ENCODE data around the gene ARID5B.

ARID5B gene

DNA sequence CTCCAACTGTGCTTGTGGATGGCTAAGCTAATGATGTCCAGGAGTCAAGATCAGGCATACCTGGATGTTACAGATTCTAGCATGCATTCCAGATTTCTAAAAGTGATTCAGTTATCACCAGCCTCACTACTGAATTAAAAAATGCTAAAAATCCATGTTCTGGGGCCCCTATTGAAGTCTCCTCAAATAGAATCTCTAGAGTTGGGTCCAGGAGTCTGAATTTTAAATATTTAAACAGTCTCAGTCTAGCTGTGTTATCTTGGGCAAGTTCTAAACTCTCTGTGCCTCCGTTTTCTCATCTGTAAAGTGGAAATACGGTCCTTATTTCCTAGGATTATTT lies 5.0 kb downstream of the ARID5B start:
- DNase-seq: no peak

DNA sequence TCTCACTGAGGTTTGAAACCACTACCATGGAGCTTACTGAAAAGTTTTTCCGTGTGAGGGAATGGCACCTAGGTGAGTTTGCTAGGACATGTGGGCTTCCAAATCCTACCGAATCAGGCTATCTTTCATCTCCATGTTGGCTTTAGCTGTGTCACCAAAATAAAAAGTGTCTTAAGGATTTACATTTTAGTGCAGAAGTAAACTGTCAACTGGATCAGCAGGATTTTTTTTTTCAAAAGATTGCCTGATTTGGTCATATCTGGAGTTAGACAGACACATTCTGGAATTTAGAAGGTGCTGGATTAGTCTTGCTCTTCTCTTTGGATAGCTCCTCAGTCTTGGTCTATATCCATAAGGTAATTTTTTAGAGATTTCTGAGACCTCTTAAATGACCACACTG lies 5.5 kb downstream of the ARID5B start:
- no peak for DNase-seq

DNA sequence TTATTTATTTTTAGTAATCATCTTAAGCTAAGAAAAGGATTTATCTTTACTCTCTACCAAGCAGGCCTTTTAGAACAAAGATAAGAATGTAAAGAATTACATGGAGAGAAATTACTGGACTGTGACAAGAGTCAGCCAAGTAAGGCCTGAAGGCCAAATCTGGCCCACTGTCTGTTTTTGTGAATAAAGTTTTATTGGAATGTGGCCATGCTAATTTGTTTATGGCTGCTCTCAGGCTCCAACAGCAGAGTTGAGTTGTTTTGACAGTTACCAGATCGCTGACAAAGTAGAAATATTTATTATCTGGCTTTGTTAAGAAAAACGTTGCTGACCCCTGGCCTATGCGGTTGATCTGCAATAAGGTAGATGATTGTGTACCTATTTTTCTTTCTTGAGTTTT lies 6.1 kb downstream of the ARID5B start:
- no peak for DNase-seq

DNA sequence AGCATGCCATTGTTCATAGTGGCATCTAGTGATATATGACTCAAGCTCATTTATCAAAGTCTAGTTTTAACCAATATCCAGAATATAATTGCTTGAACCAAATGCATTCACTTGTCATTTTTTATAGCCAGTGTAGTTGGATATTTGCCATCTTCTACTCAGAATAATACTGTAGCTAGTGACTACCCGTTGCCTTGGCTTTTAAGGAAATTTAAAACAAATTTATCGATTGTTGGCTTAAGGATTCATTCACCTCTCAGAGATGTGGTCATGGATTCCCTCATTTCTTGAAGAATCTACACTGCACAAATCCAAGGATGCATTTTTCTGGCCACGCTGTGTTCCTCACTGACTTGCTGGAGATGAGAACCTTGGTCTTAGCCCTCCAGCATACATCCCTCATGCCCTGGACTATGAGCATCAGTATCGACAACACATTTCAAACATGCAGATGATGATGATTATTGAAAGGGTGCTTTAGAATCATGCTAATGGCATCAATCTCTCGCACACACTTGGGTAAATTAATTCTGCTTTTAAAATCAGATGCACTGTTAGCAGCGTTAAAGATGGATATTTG lies 8.8 kb downstream of the ARID5B start:
- no peak for DNase-seq

DNA sequence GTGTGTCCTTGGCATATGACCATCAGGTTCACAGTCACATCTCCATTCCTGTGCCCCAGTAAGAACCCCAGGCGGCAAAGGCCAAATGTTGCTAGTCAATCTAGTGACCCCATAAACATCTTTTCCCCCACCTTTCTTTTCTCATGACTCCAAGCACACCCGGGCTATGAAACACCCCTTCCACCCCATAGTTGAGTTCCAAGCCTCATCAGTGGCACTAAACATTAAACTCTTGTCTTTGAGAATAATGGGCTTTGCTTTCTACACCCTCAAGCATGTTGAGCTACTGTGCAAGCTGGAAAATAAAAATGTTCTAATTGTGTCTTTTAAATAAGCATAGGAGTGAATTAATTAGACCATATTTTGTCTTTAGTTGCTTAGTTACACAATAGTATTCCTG lies 9.4 kb downstream of the ARID5B start:
- DNase-seq: no peak

DNA sequence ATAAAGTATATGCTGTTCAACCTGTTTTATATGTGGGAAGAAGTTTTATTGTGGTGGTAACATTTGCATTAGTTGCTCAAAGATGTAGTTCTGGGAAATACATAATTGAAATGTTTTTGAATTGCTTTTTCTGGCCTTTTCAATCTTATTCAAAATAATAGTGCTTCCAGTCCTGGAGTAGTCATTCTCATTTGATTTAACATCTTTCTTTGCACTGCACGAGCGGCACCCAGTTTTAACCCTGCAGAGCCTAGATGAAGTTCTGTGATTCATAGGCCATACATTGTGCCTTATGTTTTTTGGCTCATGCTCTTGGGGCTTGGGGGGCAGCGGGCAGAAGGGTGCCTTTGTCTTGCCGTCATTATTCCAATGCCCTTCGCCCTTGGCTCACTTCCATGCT lies 9.9 kb downstream of the ARID5B start:
- DNase-seq: no peak

DNA sequence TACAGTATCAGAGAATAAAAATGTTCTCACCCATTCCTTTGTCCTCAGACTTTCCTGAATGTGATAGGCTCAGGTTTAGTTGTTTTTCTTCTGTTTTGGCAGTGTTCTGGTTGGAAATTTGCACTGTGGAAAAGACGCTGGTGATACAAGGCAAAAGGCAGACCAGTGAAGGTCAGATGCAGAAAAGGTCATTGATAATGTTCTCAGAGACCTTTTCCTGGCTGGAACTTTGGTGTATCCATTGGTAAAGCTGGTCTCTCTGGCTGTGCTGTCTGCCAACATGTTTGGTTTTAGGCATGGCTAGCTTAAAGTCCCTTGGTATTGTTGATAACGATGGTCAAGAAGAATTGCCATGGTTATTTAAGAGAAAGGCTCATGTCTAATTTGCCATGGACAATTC lies 11.5 kb downstream of the ARID5B start:
- no peak for DNase-seq

DNA sequence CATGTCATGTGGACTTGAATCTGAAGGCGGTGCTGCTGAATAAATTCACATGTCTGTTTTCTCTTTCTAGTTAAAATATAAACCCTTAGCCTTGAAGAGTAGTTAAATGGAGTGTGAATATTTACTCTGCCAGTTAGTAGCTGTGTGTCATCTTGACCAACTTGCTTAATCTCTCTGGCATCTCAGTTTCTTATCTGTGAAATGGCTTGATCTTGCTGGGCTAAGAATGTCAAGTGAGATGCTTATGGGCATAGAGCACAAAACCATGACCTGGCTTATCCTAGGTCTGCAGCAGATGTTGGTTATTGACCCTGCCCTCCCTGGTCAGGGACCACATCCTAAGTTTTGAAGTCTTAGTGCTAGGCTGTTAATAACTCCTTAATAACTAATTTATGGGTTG lies 16.6 kb downstream of the ARID5B start:
- no peak for DNase-seq

DNA sequence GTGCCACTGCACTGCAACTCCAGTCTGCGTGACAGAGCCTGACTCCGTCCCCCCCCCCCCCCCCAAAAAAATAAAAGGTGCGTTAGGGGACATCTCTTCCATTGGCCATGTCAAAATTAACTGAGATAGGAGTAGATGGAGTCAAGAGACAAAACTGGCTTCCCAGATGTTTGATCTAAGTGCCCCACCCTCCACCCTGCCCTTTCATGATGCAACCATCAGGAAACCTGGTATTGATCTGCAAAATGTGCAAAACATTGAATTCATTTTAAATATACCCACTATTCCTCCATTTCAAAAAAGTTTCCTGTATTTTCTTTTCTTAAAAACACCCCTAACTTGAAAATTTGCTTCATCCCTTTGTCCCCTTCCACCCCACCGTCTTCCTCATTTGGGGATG lies 17.5 kb downstream of the ARID5B start:
- no peak for DNase-seq

DNA sequence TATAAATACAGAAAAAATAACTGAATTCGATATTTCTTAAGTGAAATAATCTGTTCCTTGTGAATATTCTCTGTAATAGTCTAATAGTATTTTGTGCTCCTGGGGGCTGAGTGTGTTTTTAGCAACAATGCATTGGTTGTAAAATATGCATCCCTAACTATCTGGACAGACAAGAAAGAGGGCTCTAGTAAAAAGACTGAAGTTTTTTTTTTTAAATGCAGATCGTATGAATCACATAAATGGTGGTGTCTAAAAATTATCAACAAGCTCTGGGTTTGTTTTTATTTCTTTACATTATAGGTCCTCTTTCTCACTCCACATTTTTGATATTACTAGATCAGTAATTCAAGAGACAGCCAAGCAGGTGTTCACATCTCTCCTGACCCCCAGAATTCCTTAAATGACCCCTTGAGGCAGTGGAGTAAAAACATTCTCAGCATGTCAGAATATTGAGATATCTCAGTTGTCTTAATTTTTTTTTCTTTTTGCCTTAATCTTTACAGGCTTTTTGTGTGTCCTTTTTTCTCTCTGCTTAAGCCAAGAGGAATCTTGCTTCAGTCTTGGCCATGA lies 18.2 kb downstream of the ARID5B start:
- DNase-seq: no peak

DNA sequence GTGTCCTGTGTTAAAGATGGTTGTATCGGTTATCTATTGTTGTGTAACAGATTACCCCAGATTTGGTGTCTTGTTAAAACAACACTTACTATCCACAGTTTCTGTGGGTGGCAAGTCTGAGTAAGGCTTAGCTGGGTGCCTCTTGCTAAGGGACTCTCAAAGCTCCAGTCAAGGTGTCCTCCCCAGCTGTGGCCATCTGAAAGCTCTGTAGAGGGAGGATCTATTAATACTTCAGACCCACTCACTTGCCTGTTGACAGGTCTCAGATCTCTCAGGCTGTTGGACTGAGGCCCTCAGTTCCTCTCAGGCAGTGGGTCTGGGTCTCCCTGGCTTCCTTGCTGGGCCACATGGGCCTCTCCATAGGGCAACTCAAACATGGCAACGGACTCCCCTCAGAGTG lies 19.6 kb downstream of the ARID5B start:
- no peak for DNase-seq

DNA sequence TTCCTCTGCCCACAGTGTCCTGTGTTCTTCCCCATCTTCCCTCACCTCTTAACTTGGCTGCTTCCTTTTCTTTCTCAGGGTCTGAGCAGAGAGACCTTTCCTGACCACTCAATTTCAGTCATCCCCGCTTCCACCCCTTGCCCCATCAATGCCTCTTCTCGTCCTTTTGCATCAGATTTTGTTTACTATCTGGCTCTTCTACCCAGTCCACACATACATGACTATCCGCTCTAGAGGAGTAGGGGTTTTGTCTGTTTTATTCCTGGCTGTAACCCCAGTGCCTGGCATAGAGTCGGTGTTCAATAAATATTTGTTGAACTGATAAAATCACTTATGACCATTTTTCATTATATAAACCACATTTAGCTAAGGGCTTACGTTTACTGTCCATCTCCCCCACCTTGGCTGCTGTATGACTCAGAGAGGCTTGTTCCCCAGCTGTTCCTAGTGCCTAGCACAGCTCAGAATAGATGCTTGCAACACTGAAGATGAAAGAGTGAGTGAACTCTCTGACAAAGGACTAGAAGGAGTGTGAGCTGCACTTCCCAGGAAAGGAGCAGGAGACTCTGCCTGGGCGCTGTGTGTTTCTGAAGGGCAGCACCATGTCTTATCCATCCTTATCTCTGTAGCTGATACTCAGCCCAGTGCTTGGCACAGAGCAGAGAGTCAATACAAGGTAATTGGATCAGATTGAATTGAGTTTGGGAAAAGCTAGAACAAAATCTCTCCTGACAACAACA lies 21.9 kb downstream of the ARID5B start:
- no peak for DNase-seq

DNA sequence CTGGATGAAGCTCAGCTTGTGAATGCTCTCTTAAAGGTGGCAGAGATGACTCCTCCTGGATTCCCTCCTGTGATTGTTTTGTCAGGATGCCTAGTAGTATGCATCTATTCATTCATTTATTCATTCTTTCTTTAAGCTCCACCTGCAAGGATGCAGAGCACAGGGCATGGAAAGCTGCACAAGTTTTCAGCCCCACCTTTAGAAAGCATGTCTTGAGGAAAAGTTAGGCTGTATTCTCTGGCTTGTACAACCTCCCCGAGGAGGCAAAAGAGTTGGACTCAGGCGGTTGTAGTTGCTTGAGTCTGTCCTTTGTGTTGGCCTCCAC lies 22.4 kb downstream of the ARID5B start:
- DNase-seq: no peak

DNA sequence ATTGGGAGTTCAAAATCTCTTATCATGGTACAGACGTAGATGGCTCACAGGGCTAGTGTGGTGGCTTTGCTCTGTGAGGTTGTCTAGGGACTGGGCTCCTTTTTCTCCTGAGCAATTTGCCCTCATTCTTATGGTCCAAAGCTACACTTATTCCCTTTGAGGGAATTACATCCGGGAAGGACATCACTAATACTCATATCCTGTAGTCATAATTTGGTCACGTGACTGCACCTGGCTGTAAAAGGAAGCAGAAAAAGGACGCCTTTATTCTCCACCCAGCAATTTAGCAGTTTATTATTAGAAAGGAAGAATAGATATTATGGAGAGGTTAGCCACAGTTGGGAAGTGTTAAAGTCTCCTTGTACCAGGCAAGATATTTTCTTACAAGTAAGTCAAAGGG lies 28.1 kb downstream of the ARID5B start:
- no peak for DNase-seq

DNA sequence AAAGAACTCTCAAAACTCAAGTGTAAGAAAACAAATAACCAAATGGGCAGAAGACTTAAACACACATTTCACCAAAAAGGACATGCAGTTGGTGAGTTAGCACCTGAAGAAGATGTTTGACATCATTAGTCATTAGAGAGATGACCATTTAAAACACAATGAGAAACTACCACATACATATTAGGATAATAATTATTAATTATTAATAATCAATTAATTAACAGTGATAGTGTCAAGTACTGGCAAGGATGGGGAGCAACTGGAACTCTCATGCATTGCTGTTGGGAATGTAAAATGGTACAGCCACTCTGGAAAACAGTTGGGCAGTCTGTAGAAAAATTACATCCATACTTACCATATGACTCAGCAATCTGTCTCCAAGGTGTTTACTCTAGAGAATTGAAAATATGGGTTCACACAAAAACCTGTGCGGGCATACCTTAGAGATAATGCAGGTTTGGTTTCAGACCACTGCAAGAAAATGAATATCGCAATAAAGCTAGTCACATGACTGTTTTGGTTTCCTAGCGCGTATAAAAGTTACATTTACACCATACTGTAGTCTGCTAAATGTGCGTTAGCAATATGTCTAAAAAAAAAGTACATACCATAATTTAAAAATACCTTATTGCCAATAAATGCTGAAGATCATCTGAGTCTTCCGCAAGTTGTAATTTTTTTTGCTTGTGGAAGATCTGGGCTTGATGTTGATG lies 30.3 kb downstream of the ARID5B start:
- DNase-seq: no peak

DNA sequence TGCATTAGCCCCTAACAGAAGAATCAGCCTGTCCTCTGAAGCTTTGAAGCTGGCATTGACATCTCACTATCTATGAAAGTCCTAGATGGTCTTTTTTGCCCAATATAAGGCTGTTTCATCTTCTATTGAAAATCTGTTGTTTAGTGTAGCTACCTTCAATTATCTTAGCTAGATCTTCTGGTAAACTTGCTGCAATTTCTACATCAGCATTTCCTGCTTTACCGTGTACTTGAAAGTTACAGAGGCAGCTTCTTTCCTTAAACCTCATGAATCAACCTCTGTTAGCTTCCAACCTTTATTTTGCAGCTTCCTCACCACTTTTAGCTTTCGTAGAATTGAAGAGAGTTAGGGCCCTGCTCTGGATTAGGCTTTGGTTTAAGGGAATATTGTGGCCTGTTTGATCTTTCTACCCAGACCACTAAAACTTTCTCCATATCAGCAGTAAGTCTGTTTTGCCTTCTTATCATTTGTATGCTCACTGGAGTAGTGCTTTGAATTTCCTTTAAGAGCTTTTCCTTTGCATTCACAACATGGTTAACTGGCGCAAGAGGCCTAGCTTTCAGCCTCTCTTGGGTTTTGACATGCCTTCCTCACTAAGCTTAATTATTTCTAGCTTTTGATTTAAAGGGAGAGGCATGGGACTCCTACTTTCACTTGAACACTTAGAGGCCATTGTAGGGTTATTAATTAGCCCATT lies 32.5 kb downstream of the ARID5B start:
- no peak for DNase-seq

DNA sequence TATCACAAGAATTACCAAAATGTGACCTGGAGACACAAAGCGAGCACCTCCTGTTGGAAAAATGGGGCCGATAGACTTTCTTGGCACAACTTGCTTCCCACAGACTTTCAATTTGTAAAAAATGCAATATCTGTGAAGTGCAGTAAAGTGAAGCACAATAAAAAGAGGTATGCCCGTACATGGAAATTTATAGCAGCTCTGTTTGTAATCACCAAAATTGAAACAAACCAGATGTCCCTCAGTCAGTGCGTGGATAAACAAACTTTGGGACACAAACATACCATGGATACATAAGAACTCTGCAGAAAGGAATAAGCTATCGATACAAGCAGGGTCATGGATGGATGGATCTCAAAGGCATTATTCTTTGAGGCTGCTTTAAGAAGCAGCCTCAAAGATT lies 33.6 kb downstream of the ARID5B start:
- DNase-seq: no peak

DNA sequence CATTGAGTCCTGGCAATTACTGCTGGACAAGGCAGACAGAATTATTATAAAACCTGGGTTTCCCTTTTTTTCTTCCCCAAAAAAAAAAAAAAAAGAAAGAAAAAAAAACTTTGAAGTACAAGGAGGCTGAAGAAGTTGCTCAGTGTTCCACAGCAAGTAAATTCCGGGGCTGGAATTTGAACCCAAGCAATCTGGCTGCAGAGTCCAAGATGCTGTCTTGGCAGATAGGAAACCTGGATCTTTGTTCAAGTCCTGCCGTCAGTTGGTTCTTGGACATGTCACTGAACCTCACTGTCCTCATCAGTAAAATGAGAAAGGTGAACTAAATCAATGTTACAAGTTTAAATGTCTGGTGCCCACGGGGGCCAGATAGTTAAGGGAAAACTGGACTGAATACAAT lies 35.3 kb downstream of the ARID5B start:
- no peak for DNase-seq

DNA sequence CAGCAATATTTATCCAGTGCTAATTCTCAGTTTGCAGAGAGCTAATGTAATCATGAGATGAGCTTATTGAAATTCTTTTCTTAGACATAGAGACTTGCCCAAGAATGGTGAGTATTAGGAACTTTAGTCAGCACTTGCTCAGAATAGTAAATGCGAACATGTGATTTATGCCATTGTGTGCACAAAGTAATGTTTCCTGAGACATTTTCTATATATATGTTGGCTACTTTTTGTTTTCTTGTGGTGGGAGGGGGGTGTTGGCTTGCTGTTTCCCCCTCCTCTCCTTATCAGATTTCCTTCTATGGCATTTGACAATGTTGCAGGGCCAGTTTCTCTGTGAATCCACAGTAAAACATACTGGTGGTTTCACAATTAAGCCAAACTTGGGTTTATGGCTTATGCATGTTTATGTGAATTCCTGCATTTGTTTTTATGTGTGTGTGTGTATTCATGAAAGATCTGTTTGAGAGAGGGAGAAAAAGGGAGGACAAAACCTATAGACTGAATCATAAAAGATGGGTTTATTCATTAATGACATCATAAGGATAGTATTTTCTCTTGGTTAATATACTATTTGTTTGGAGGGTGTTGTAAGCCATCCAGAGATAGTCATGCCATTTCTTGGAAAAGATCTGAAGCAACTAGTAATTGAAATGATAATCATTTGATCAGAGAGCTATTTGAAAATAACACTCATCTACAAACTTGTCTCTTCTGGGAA lies 36.3 kb downstream of the ARID5B start:
- DNase-seq: no peak

DNA sequence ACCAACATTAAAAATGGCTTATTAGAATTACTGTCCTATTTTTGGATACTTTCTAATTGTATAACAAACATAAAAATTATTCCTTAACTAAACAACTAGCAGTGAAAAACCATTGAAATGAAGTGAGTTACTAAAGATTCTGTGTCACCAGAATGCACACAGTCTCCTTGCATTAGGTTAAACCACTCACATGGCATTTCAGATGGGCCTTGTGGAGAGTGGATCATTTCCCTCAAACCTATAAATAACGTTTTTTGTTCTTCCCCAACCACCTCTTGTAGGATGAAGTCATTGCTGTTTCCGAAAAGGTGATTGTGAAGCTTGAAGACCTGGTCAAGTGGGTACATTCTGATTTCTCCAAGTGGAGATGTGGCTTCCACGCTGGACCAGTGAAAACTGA lies 38.4 kb downstream of the ARID5B start:
- no peak for DNase-seq

DNA sequence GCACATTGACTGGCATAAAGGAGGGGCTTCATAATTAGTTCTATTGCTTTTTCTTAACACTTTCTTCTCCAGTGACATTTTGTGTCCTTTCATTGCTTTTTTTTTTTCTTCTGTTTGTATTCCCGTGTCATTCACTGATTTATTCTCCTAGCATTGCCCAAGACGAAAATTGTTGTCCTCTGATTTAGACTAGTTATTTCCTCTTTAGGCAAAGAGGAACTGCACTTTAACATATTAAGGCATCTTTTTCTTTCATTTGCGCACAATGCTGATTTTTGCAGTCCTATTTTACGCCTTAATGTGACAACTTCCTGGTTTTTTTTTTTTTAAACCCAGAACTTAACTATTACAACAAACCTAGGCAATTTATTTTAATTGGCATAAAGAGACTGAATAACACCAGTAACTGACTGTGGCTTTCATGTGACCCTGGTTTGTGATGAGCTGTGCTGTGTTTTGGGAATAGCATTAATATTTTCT lies 39.7 kb downstream of the ARID5B start:
- DNase-seq: no peak

DNA sequence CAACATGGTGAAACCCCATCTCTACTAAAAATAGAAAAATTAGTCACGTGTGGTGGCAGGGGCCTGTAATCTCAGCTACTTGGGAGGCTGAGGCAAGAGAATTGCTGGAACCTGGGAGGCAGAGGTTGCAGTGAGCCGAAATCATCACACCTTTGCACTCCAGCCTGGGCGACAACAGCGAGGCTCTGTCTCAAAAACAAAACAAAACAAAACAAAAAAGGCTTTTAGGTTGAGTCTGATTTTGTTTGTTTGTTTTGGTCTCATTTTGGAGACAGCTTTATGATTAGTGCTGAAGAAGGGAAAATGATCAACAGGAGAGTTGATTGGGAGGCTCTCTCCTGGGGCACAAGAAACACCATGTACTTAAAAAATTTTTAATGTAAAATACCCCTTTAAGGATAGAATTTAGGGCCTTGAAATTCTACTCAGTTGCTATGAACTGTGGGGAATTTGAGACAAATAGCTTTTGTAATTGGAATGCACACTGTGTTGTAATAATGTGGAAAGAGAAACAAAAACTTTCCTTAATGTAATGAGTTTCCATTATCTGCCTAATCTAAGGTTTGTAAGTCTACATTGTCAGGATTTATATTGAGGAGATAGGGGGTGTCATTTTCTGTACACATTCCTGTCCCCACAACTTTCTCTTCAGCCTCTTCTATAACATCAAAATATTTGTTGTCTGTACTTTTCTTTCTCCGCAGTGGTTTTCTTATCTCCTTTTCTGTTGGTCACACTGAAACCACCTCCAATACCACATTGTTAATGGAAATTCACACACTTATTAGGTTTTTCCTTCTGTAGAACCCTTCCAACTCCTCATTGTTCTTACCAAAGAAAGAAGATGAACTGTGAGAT lies 41.3 kb downstream of the ARID5B start:
- DNase-seq: no peak

Data from activated effector memory CD4-positive, alpha-beta T cell treated with Interleukin-2 at 50 U/mL for 16 hours (primary cell).